IMR-90 (cell line): ENCODE data around the gene KDM4B. TPM values are rescaled to one million over a fixed set of nuclear protein-coding genes. Genes with fewer than 3 reads are reported as not detected.

ENCODE experiments used
- ATAC-seq: fragments of 200-7000 bp; cut with Tn5 transposase; 2 replicates; pipeline ENCODE4 v1.9.1; 2020; ENCODE audit warnings: low read depth, mild to moderate bottlenecking, moderate library complexity
- BruUV-seq: library from RNA; stranded (reverse); fragments of 400-500 nt; replicated peaks from 2 replicates; lab custom pipeline; 2021; lab: Mats Ljungman, UMichigan
- CTCF ChIA-PET: fragments of 300-600 bp; formaldehyde crosslinking; extraction: SDS; loops from one replicate; lab custom pipeline; 2021; ENCODE audit warnings: antibody characterized with exemption; lab: Yijun Ruan, JAX
- POLR2A ChIA-PET: fragments of 300-600 bp; sonication (Branson Sonifier 250); formaldehyde crosslinking; loops from one replicate; lab custom pipeline; 2022; ENCODE audit warnings: antibody characterized with exemption; ENCODE audit not compliant: unreplicated experiment; lab: Charles Lee
- DNase-seq: peaks from one replicate; pipeline ENCODE4 v3.0.0; 2013
- H2AFZ ChIP-seq: replicated peaks from 2 replicates; pipeline ENCODE3; 2013; ENCODE audit warnings: low read length, mild to moderate bottlenecking; ENCODE audit not compliant: poor library complexity
- H2AK5ac ChIP-seq: 2 replicates; pipeline ENCODE4 v1.6.1; 2013; ENCODE audit warnings: low read depth, low read length, inconsistent platforms
- H2AK9ac ChIP-seq: replicated peaks from 2 replicates; pipeline ENCODE3; 2013; ENCODE audit warnings: mild to moderate bottlenecking, low read depth, low read length, moderate library complexity; ENCODE audit not compliant: poor library complexity
- H2BK120ac ChIP-seq: 2 replicates; pipeline ENCODE4 v1.6.1; 2013; ENCODE audit warnings: low read depth, low read length, inconsistent platforms
- H2BK15ac ChIP-seq: 3 replicates; pipeline ENCODE4 v1.6.1; 2013; ENCODE audit warnings: low read depth, low read length, inconsistent platforms
- H2BK20ac ChIP-seq: 2 replicates; pipeline ENCODE4 v1.6.1; 2013; ENCODE audit warnings: low read depth, mild to moderate bottlenecking, inconsistent platforms, low read length, moderate library complexity
- H2BK5ac ChIP-seq: 2 replicates; pipeline ENCODE4 v1.6.1; 2013; ENCODE audit warnings: mild to moderate bottlenecking, low read depth, low read length, inconsistent platforms; ENCODE audit not compliant: poor library complexity, severe bottlenecking
- H3K14ac ChIP-seq: replicated peaks from 2 replicates; pipeline ENCODE4 v1.6.1; 2013; ENCODE audit warnings: low read depth, low read length, inconsistent platforms
- H3K18ac ChIP-seq: 2 replicates; pipeline ENCODE4 v1.6.1; 2013; ENCODE audit warnings: low read depth, low read length, control low read depth
- H3K23ac ChIP-seq: 2 replicates; pipeline ENCODE4 v1.6.1; 2013; ENCODE audit warnings: low read depth, low read length, inconsistent platforms
- H3K27ac ChIP-seq: 2 replicates; pipeline ENCODE4 v1.5.1; 2013; ENCODE audit warnings: mild to moderate bottlenecking, control low read depth, low read length; ENCODE audit not compliant: insufficient read depth
- H3K27me3 ChIP-seq: 2 replicates; pipeline ENCODE4 v1.6.1; 2013; ENCODE audit warnings: low read length; ENCODE audit not compliant: control insufficient read depth, insufficient read depth
- H3K36me3 ChIP-seq: 2 replicates; pipeline ENCODE4 v1.6.1; 2013; ENCODE audit warnings: low read length, mixed read lengths; ENCODE audit not compliant: control insufficient read depth, insufficient read depth
- H3K4ac ChIP-seq: 2 replicates; pipeline ENCODE4 v1.6.1; 2013; ENCODE audit warnings: low read depth, low read length, inconsistent platforms
- H3K4me1 ChIP-seq: 2 replicates; pipeline ENCODE4 v1.6.1; 2013; ENCODE audit warnings: low read length, mixed read lengths; ENCODE audit not compliant: control insufficient read depth, insufficient read depth
- H3K4me2 ChIP-seq: 2 replicates; pipeline ENCODE4 v1.6.1; 2013; ENCODE audit warnings: low read depth, mild to moderate bottlenecking, control low read depth, low read length, moderate library complexity
- H3K4me3 ChIP-seq: 2 replicates; pipeline ENCODE4 v1.5.1; 2013; ENCODE audit warnings: low read depth, mild to moderate bottlenecking, control low read depth, low read length, moderate library complexity; ENCODE audit not compliant: insufficient read depth
- H3K56ac ChIP-seq: 2 replicates; pipeline ENCODE4 v1.6.1; 2013; ENCODE audit warnings: low read length, inconsistent platforms; ENCODE audit not compliant: insufficient read depth; ENCODE audit errors: extremely low read depth
- H3K79me1 ChIP-seq, 2 experiments: 2 replicates each; pipeline ENCODE4 v1.6.1; 2013; ENCODE audit warnings: low read length in 2 of 2, inconsistent platforms in 1 of 2, low read depth in 1 of 2
- H3K9ac ChIP-seq: 2 replicates; pipeline ENCODE4 v1.6.1; 2013; ENCODE audit warnings: low read depth, low read length, control low read depth
- H3K9me1 ChIP-seq: 2 replicates; pipeline ENCODE4 v1.6.1; 2013; ENCODE audit warnings: low read length, inconsistent platforms; ENCODE audit not compliant: insufficient read depth
- H3K9me3 ChIP-seq: 2 replicates; pipeline ENCODE4 v1.6.1; 2013; ENCODE audit warnings: low read length; ENCODE audit not compliant: control insufficient read depth, insufficient read depth
- H4K20me1 ChIP-seq: 2 replicates; pipeline ENCODE4 v1.6.1; 2013; ENCODE audit warnings: low read length, inconsistent platforms; ENCODE audit not compliant: insufficient read depth
- H4K5ac ChIP-seq: 2 replicates; pipeline ENCODE4 v1.6.1; 2013; ENCODE audit warnings: mild to moderate bottlenecking, low read depth, low read length, control low read depth
- H4K8ac ChIP-seq, 2 experiments: 2 replicates each; pipeline ENCODE4 v1.6.1; 2013; ENCODE audit warnings: low read depth in 2 of 2, low read length in 2 of 2, control low read depth in 1 of 2, inconsistent platforms in 1 of 2
- H4K91ac ChIP-seq: 2 replicates; pipeline ENCODE4 v1.6.1; 2013; ENCODE audit warnings: low read depth, low read length, inconsistent platforms; ENCODE audit not compliant: insufficient read depth
- BHLHE40 ChIP-seq: fragments of 150-350 bp; IDR thresholded peaks from 2 replicates; pipeline ENCODE4 v1.6.1; 2016; ENCODE audit warnings: mild to moderate bottlenecking, low read depth, low read length
- CEBPB ChIP-seq: IDR thresholded peaks from 2 replicates; pipeline ENCODE4 v1.6.1; 2012; ENCODE audit warnings: low read depth, low read length, improper control_type of control experiment
- CHD1 ChIP-seq: IDR thresholded peaks from 2 replicates; pipeline ENCODE4 v1.6.1; 2012; ENCODE audit warnings: low read depth, low read length, improper control_type of control experiment
- FOS ChIP-seq: fragments of 150-350 bp; IDR thresholded peaks from 2 replicates; pipeline ENCODE4 v1.6.1; 2016; ENCODE audit warnings: low read depth, low read length
- MAFK ChIP-seq: IDR thresholded peaks from 2 replicates; pipeline ENCODE4 v1.6.1; 2012; ENCODE audit warnings: low read depth, low read length, improper control_type of control experiment
- MAZ ChIP-seq: IDR thresholded peaks from 2 replicates; pipeline ENCODE4 v1.6.1; 2012; ENCODE audit warnings: low read depth, mild to moderate bottlenecking, low read length, improper control_type of control experiment, moderate library complexity, borderline replicate concordance
- MXI1 ChIP-seq: IDR thresholded peaks from 2 replicates; pipeline ENCODE4 v1.6.1; 2012; ENCODE audit warnings: low read depth, mild to moderate bottlenecking, low read length, moderate library complexity, borderline replicate concordance
- NFE2L2 ChIP-seq: fragments of 150-350 bp; IDR thresholded peaks from 2 replicates; pipeline ENCODE4 v1.6.1; 2016; ENCODE audit warnings: low read depth, mild to moderate bottlenecking, low read length
- POLR2A ChIP-seq: IDR thresholded peaks from 2 replicates; pipeline ENCODE4 v1.6.1; 2012; ENCODE audit warnings: mild to moderate bottlenecking, low read depth, low read length
- RAD21 ChIP-seq: IDR thresholded peaks from 2 replicates; pipeline ENCODE4 v1.6.1; 2012; ENCODE audit warnings: low read length, improper control_type of control experiment
- RCOR1 ChIP-seq: IDR thresholded peaks from 2 replicates; pipeline ENCODE4 v1.6.1; 2012; ENCODE audit warnings: mild to moderate bottlenecking, low read length, improper control_type of control experiment; ENCODE audit not compliant: insufficient replicate concordance
- RFX5 ChIP-seq: IDR thresholded peaks from 2 replicates; pipeline ENCODE4 v1.8.0; 2012; ENCODE audit warnings: low read depth, mild to moderate bottlenecking, low read length, moderate library complexity
- SMC3 ChIP-seq: fragments of 150-350 bp; IDR thresholded peaks from 2 replicates; pipeline ENCODE4 v1.6.1; 2016; ENCODE audit warnings: low read depth, mild to moderate bottlenecking, antibody characterized with exemption, low read length, moderate library complexity
- WGBS, 2 experiments: methylation state at CpG; one replicate each; pipeline versions ENCODE4 v1.1.5 to v1.1.7; 2013; ENCODE audit warnings: missing lambda C conversion rate in 2 of 2; ENCODE audit not compliant: insufficient read length in 1 of 2; ENCODE audit errors: extremely low coverage in 2 of 2; 5-methylcytosine and 5-hydroxymethylcytosine counted together
- dilution Hi-C: fragments of 300-500 bp; cut with HindIII; formaldehyde crosslinking; loops from one replicate; pipeline ENCODE4 v1.14.3; 2018; ENCODE audit warnings: low sequenced_read_pairs; ENCODE audit not compliant: unreplicated experiment
- in situ Hi-C: fragments of 300-500 bp; cut with MboI; formaldehyde crosslinking; loops from 3 replicates; pipeline ENCODE4 v1.14.3; 2019; ENCODE audit warnings: low sequenced_read_pairs, inconsistent platforms, mixed read lengths
- intact Hi-C: fragments of 100-400 bp; cut with micrococcal nuclease; formaldehyde crosslinking; loops from 2 replicates; pipeline ENCODE4 v1.10.0; 2022
- polyA plus RNA-seq, 3 experiments: library from polyadenylated mRNA; depleted of rRNA; stranded (reverse); fragments of >200 nt; gene quantifications; 2 replicates each; pipeline ENCODE4 v1.2.3, GENCODE V29; 2012; ENCODE audit warnings: low replicate concordance in 1 of 3
- total RNA-seq: library from RNA; depleted of rRNA; stranded (reverse); fragments of >200 nt; gene quantifications from 2 replicates; pipeline ENCODE4 v1.2.3, GENCODE V29; 2012
- TF ChIP-seq, protein P1 (sequence below): fragments of 150-350 bp; IDR thresholded peaks from 2 replicates; pipeline ENCODE4 v1.6.1; 2016; ENCODE audit warnings: low read depth, mild to moderate bottlenecking, low read length, moderate library complexity, borderline replicate concordance
- TF ChIP-seq, protein P2 (sequence below): fragments of 150-350 bp; IDR thresholded peaks from 2 replicates; pipeline ENCODE4 v1.6.1; 2017; ENCODE audit warnings: mild to moderate bottlenecking, antibody characterized with exemption, low read length, low read depth
- TF ChIP-seq, protein P3 (sequence below): conservative IDR thresholded peaks from 2 replicates; pipeline ENCODE4 v1.5.1; 2012; ENCODE audit warnings: mild to moderate bottlenecking, low read depth, low read length, improper control_type of control experiment

The KDM4B gene
- total and polyA plus RNA-seq, 2 of the 4 experiments (the other 2 are of a cell fraction), result 5.0 to 17.9 TPM

- Histone ChIP-seq H3K4me3 (no peak overlapping the region), H3K9me3 (no peaks in the 10 kb centered on the region), H3K9ac (no peak overlapping the region), H3K27ac (no peak overlapping the region), H3K14ac (no peak overlapping the region), H2BK5ac (no peak overlapping the region), H2BK120ac (no peak overlapping the region), H3K4ac (no peak overlapping the region), H4K8ac (no peak overlapping the region), H2BK20ac (no peak overlapping the region), H4K20me1 (peaks cover 78% of the 10 kb centered on the region), H3K56ac (no peak overlapping the region), H3K79me1 (peaks cover 19 to 88% of the 10 kb centered on the region in 2 experiments; a peak in 3 of 4 replicates), H3K18ac (no peak overlapping the region), H2AFZ (peak overlapping the region; percentile 51), H4K5ac (no peak overlapping the region), H3K27me3 (no peaks in the 10 kb centered on the region), H4K91ac (no peak overlapping the region), H3K4me2 (no peak overlapping the region), H2BK15ac (no peak overlapping the region), H2AK9ac (peak overlapping the region; percentile 81), H2AK5ac (no peak overlapping the region), H3K4me1 (peaks cover 15% of the 10 kb centered on the region), H3K9me1 (peaks cover 16% of the 10 kb centered on the region), H3K36me3 (peaks cover 25% of the 10 kb centered on the region), H3K23ac (no peak overlapping the region)
- DNase-seq (no peak), ATAC-seq (no peak)
- BruUV-seq, result no TSS peak
- TF ChIP-seq, protein P1, sequence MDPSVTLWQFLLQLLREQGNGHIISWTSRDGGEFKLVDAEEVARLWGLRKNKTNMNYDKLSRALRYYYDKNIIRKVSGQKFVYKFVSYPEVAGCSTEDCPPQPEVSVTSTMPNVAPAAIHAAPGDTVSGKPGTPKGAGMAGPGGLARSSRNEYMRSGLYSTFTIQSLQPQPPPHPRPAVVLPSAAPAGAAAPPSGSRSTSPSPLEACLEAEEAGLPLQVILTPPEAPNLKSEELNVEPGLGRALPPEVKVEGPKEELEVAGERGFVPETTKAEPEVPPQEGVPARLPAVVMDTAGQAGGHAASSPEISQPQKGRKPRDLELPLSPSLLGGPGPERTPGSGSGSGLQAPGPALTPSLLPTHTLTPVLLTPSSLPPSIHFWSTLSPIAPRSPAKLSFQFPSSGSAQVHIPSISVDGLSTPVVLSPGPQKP, result no peak
- TF ChIP-seq RCOR1 (no peak), MXI1 (no peak), CHD1 (no peak), POLR2A (no peak), NFE2L2 (no peak), RFX5 (no peak), BHLHE40 (no peak), MAZ (no peak), FOS (no peak), SMC3 (no peak), MAFK (no peak), RAD21 (no peak), CEBPB (no peak)
- TF ChIP-seq, protein P2, sequence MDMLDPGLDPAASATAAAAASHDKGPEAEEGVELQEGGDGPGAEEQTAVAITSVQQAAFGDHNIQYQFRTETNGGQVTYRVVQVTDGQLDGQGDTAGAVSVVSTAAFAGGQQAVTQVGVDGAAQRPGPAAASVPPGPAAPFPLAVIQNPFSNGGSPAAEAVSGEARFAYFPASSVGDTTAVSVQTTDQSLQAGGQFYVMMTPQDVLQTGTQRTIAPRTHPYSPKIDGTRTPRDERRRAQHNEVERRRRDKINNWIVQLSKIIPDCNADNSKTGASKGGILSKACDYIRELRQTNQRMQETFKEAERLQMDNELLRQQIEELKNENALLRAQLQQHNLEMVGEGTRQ, result no peak
- TF ChIP-seq, protein P3, sequence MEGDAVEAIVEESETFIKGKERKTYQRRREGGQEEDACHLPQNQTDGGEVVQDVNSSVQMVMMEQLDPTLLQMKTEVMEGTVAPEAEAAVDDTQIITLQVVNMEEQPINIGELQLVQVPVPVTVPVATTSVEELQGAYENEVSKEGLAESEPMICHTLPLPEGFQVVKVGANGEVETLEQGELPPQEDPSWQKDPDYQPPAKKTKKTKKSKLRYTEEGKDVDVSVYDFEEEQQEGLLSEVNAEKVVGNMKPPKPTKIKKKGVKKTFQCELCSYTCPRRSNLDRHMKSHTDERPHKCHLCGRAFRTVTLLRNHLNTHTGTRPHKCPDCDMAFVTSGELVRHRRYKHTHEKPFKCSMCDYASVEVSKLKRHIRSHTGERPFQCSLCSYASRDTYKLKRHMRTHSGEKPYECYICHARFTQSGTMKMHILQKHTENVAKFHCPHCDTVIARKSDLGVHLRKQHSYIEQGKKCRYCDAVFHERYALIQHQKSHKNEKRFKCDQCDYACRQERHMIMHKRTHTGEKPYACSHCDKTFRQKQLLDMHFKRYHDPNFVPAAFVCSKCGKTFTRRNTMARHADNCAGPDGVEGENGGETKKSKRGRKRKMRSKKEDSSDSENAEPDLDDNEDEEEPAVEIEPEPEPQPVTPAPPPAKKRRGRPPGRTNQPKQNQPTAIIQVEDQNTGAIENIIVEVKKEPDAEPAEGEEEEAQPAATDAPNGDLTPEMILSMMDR, result no peak
- in situ Hi-C loops, result loop anchor here (5.0 kb wide), 2 partner anchors 159 to 224 kb away; no protein-coding TSS in a partner anchor
- CTCF ChIA-PET, result interaction anchor here (0.5 to 1.7 kb wide), 3 partner anchors 14 to 221 kb away, joined by 3 to 8 read pairs (median 4); no protein-coding TSS in a partner anchor
- dilution Hi-C loops, result no loop called here
- 92% methylated on average over 8 of the region's 13 CpGs; no CpG with 5 or more reads in 1 of the 2 experiments for WGBS, 2 experiments
- POLR2A ChIA-PET, result no interaction called here
- intact Hi-C loops, result loop anchor here (1.0 to 10.0 kb wide), 5 partner anchors 61 to 296 kb away; no protein-coding TSS in a partner anchor
Observed at GRCh38 chr19:5030822-5031221, 61.9 kb downstream of the KDM4B start.
